ENCODE data around the gene ITGB6. TPM values are rescaled to one million over a fixed set of nuclear protein-coding genes. Genes with fewer than 3 reads are reported as not detected.

ITGB6 gene
- total and polyA plus RNA-seq, 2 donors = 0.32 to 0.33 TPM

DNA sequence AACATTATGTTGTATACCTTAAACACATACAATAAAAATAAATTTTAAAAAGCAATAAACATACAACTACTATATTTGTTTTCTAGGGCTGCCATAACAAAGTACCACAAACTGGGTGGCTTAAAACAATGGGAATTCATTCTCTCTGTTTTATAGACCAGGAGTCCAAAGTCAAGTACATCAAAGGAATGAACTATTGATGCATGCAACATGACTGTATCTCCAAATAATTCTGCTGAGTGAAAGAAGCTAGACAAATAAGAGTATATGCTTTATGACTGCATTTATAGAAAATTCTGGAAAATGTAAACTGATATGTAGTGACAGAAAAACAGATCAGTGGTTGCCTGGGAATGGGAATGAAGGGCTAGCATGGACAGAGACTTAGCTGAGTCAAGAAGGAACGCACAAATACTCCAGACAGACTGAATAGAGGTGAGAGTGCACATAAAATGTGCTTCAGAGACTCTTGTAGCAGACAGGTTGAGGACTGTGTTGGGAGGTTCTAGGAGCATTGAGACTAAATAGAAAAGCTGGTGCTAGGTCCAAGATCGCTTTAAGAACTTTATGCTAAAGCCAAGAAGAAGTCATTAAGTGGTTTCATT, 126.7 kb downstream of the ITGB6 start:
- H3K4me3 ChIP-seq (ENCODE audit: low read length in 2 of 2) = no peak overlapping the region
- no peaks in the 10 kb centered on the region for H3K9me3 ChIP-seq (ENCODE audit: control insufficient read depth in 2 of 2, insufficient read depth in 1 of 2, low read length in 1 of 2)
- no peak overlapping the region for H3K27ac ChIP-seq (ENCODE audit: low read depth in 1 of 2, low read length in 1 of 2)
- no peaks in the 10 kb centered on the region for H3K36me3 ChIP-seq (ENCODE audit: control insufficient read depth in 2 of 2, insufficient read depth in 2 of 2, low read length in 1 of 2)
- H3K4me1 ChIP-seq (ENCODE audit: control insufficient read depth in 2 of 2, insufficient read depth in 2 of 2, low read length in 2 of 2) = peaks cover 5 to 9% of the 10 kb centered on the region in 2 donors
- DNase-seq (ENCODE audit: low read depth in 6 of 9, low spot score in 9 of 9) = no peak
- H3K27me3 ChIP-seq (ENCODE audit: control insufficient read depth in 2 of 2, insufficient read depth in 1 of 2, low read length in 1 of 2) = no peaks in the 10 kb centered on the region
- 96% methylated on average over 2 of the region's 2 CpGs for WGBS

DNA sequence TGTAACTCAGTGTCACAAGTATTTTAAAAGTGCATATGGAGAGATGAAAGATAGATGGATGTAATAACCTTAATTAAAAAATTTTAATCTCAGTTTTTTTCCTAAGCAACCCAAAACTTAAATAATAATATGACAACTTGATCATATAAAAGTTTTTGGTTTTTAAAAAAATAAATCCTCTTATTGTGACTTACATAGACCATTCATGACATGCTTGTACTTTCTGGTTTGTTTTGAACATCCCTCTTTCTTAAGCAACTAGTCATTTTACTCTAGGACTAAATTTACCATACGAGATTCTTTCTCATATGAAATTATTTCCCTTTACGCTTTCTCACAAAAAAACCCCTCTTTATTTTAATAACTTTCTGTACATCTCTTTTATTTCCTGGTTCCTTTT, 131.2 kb downstream of the ITGB6 start:
- Histone ChIP-seq H3K27me3 (ENCODE audit: control insufficient read depth in 2 of 2, insufficient read depth in 1 of 2, low read length in 1 of 2) (no peaks in the 10 kb centered on the region), H3K27ac (ENCODE audit: low read depth in 1 of 2, low read length in 1 of 2) (no peak overlapping the region), H3K36me3 (ENCODE audit: control insufficient read depth in 2 of 2, insufficient read depth in 2 of 2, low read length in 1 of 2) (no peaks in the 10 kb centered on the region), H3K4me3 (ENCODE audit: low read length in 2 of 2) (no peak overlapping the region), H3K9me3 (ENCODE audit: control insufficient read depth in 2 of 2, insufficient read depth in 1 of 2, low read length in 1 of 2) (no peaks in the 10 kb centered on the region), H3K4me1 (ENCODE audit: control insufficient read depth in 2 of 2, insufficient read depth in 2 of 2, low read length in 2 of 2) (no peaks in the 10 kb centered on the region)
- no peak for DNase-seq (ENCODE audit: low read depth in 6 of 9, low spot score in 9 of 9)
- WGBS = 96% methylated on average over 2 of the region's 2 CpGs

DNA sequence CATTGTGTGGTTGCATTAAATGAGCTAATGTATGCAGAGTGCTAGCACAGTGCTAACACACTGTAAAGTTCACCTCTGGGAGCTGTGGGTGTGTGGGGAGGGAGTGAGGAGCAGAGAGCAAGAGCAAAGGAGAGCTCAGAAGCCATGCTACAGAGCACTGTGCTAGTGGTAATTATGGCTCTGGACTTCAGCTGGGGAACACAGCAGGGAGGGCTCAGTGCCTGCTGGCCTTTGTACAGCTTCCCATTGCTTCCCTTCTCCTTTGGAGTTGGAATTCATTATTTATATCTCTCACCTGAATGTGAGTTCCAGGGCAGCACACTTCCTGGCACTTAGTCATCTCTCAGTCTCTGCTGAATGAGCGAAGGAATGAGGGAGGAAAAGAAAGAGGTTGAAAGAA, 135.2 kb downstream of the ITGB6 start:
- H3K27me3 ChIP-seq (ENCODE audit: control insufficient read depth in 2 of 2, insufficient read depth in 1 of 2, low read length in 1 of 2) = peaks cover 2 to 34% of the 10 kb centered on the region in 2 donors
- H3K27ac ChIP-seq (ENCODE audit: low read depth in 1 of 2, low read length in 1 of 2) = no peak overlapping the region
- DNase-seq (ENCODE audit: low read depth in 6 of 9, low spot score in 9 of 9) = no peak
- H3K4me1 ChIP-seq (ENCODE audit: control insufficient read depth in 2 of 2, insufficient read depth in 2 of 2, low read length in 2 of 2) = peaks cover 0 to 11% of the 10 kb centered on the region in 2 donors
- H3K36me3 ChIP-seq (ENCODE audit: control insufficient read depth in 2 of 2, insufficient read depth in 2 of 2, low read length in 1 of 2) = no peaks in the 10 kb centered on the region
- H3K9me3 ChIP-seq (ENCODE audit: control insufficient read depth in 2 of 2, insufficient read depth in 1 of 2, low read length in 1 of 2) = peaks cover 0 to 3% of the 10 kb centered on the region in 2 donors
- WGBS = 98% methylated on average over 1 of the region's 1 CpG
- H3K4me3 ChIP-seq (ENCODE audit: low read length in 2 of 2) = no peak overlapping the region

GRCh38 chr2:160063879-160064612, 136.0 kb downstream of the ITGB6 start:
- Histone ChIP-seq H3K27me3 (ENCODE audit: control insufficient read depth in 2 of 2, insufficient read depth in 1 of 2, low read length in 1 of 2) (peaks cover 2 to 34% of the 10 kb centered on the region in 2 donors), H3K4me3 (ENCODE audit: low read length in 2 of 2) (no peak overlapping the region), H3K27ac (ENCODE audit: low read depth in 1 of 2, low read length in 1 of 2) (no peak overlapping the region), H3K36me3 (ENCODE audit: control insufficient read depth in 2 of 2, insufficient read depth in 2 of 2, low read length in 1 of 2) (no peaks in the 10 kb centered on the region), H3K9me3 (ENCODE audit: control insufficient read depth in 2 of 2, insufficient read depth in 1 of 2, low read length in 1 of 2) (peaks cover 0 to 3% of the 10 kb centered on the region in 2 donors), H3K4me1 (ENCODE audit: control insufficient read depth in 2 of 2, insufficient read depth in 2 of 2, low read length in 2 of 2) (peaks cover 0 to 11% of the 10 kb centered on the region in 2 donors)
- WGBS = 98% methylated on average over 4 of the region's 4 CpGs
- DNase-seq (ENCODE audit: low read depth in 6 of 9, low spot score in 9 of 9) = no peak

- H3K4me3 ChIP-seq (ENCODE audit: low read length in 2 of 2) = no peak overlapping the region
- H3K4me1 ChIP-seq (ENCODE audit: control insufficient read depth in 2 of 2, insufficient read depth in 2 of 2, low read length in 2 of 2) = peaks cover 0 to 11% of the 10 kb centered on the region in 2 donors
- no peaks in the 10 kb centered on the region for H3K36me3 ChIP-seq (ENCODE audit: control insufficient read depth in 2 of 2, insufficient read depth in 2 of 2, low read length in 1 of 2)
- DNase-seq (ENCODE audit: low read depth in 6 of 9, low spot score in 9 of 9) = no peak
- WGBS = 82% methylated on average over 5 of the region's 5 CpGs
- H3K27ac ChIP-seq (ENCODE audit: low read depth in 1 of 2, low read length in 1 of 2) = no peak overlapping the region
- H3K27me3 ChIP-seq (ENCODE audit: control insufficient read depth in 2 of 2, insufficient read depth in 1 of 2, low read length in 1 of 2) = peaks cover 2 to 34% of the 10 kb centered on the region in 2 donors
- H3K9me3 ChIP-seq (ENCODE audit: control insufficient read depth in 2 of 2, insufficient read depth in 1 of 2, low read length in 1 of 2) = peaks cover 0 to 3% of the 10 kb centered on the region in 2 donors
Measured at GRCh38 chr2:160063271-160063670, 136.8 kb downstream of the ITGB6 start.

- peak within 1 kb of the TSS; percentile 32 to 62 for H3K4me3 ChIP-seq (ENCODE audit: low read length in 2 of 2)
- WGBS = 2% methylated on average over 52 of the region's 52 CpGs
- peaks cover 0 to 11% of the 10 kb centered on the region in 2 donors for H3K4me1 ChIP-seq (ENCODE audit: control insufficient read depth in 2 of 2, insufficient read depth in 2 of 2, low read length in 2 of 2)
- peaks cover 0 to 3% of the 10 kb centered on the region in 2 donors for H3K9me3 ChIP-seq (ENCODE audit: control insufficient read depth in 2 of 2, insufficient read depth in 1 of 2, low read length in 1 of 2)
- no peak within 1 kb of the TSS for H3K27ac ChIP-seq (ENCODE audit: low read depth in 1 of 2, low read length in 1 of 2)
- no peaks in the 10 kb centered on the region for H3K36me3 ChIP-seq (ENCODE audit: control insufficient read depth in 2 of 2, insufficient read depth in 2 of 2, low read length in 1 of 2)
- DNase-seq (ENCODE audit: low read depth in 6 of 9, low spot score in 9 of 9) = peak in 3 of 9 donors; percentile 18 to 47 (median 25)
- H3K27me3 ChIP-seq (ENCODE audit: control insufficient read depth in 2 of 2, insufficient read depth in 1 of 2, low read length in 1 of 2) = peaks cover 2 to 34% of the 10 kb centered on the region in 2 donors
Measured at GRCh38 chr2:160062292-160063005, 137.6 kb downstream of the ITGB6 start, which contains the start of gene PLA2R1. Gene PLA2R1 (minus strand): TSS chr2:160062615. CDS start chr2:160062403, 212 bp downstream.

- Histone ChIP-seq H3K4me1 (ENCODE audit: control insufficient read depth in 2 of 2, insufficient read depth in 2 of 2, low read length in 2 of 2) (peaks cover 0 to 11% of the 10 kb centered on the region in 2 donors), H3K36me3 (ENCODE audit: control insufficient read depth in 2 of 2, insufficient read depth in 2 of 2, low read length in 1 of 2) (no peaks in the 10 kb centered on the region), H3K9me3 (ENCODE audit: control insufficient read depth in 2 of 2, insufficient read depth in 1 of 2, low read length in 1 of 2) (peaks cover 0 to 3% of the 10 kb centered on the region in 2 donors), H3K4me3 (ENCODE audit: low read length in 2 of 2) (peak overlapping the region; percentile 32 to 62), H3K27ac (ENCODE audit: low read depth in 1 of 2, low read length in 1 of 2) (no peak overlapping the region), H3K27me3 (ENCODE audit: control insufficient read depth in 2 of 2, insufficient read depth in 1 of 2, low read length in 1 of 2) (peaks cover 2 to 34% of the 10 kb centered on the region in 2 donors)
- DNase-seq (ENCODE audit: low read depth in 6 of 9, low spot score in 9 of 9) = peak in 2 of 9 donors; percentile 8 to 10
- 5% methylated on average over 27 of the region's 27 CpGs for WGBS
Measured at GRCh38 chr2:160061944-160062291, 138.2 kb downstream of the ITGB6 start.

DNA sequence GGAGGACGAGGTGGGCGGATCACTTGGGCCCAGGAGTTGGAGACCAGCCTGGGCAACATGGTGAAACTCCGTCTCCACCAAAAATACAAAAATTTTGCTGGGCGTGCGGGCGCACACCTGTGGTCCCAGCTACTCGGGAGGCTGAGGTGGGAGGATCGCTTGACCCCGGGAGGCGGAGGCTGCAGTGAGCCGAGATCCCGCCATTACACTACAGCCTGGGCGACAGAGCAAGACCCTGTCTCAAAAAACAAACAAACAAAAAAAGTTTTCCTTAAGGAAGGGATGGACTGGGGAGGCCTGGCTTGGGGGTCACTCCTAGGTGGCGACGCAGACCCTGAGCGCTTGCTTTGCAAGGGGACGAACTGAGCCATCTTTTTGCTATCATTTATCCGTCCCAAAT, 138.5 kb downstream of the ITGB6 start:
- peaks cover 0 to 11% of the 10 kb centered on the region in 2 donors for H3K4me1 ChIP-seq (ENCODE audit: control insufficient read depth in 2 of 2, insufficient read depth in 2 of 2, low read length in 2 of 2)
- peaks cover 0 to 3% of the 10 kb centered on the region in 2 donors for H3K9me3 ChIP-seq (ENCODE audit: control insufficient read depth in 2 of 2, insufficient read depth in 1 of 2, low read length in 1 of 2)
- no peak overlapping the region for H3K27ac ChIP-seq (ENCODE audit: low read depth in 1 of 2, low read length in 1 of 2)
- H3K4me3 ChIP-seq (ENCODE audit: low read length in 2 of 2) = peak overlapping the region; percentile 32 to 62
- WGBS = 86% methylated on average over 18 of the region's 18 CpGs
- H3K27me3 ChIP-seq (ENCODE audit: control insufficient read depth in 2 of 2, insufficient read depth in 1 of 2, low read length in 1 of 2) = peaks cover 2 to 34% of the 10 kb centered on the region in 2 donors
- H3K36me3 ChIP-seq (ENCODE audit: control insufficient read depth in 2 of 2, insufficient read depth in 2 of 2, low read length in 1 of 2) = no peaks in the 10 kb centered on the region
- DNase-seq (ENCODE audit: low read depth in 6 of 9, low spot score in 9 of 9) = no peak

GRCh38 chr2:160060297-160060696, 139.8 kb downstream of the ITGB6 start:
- H3K4me3 ChIP-seq (ENCODE audit: low read length in 2 of 2) = no peak overlapping the region
- WGBS = over 99% methylated on average over 2 of the region's 2 CpGs
- no peak for DNase-seq (ENCODE audit: low read depth in 6 of 9, low spot score in 9 of 9)
- H3K36me3 ChIP-seq (ENCODE audit: control insufficient read depth in 2 of 2, insufficient read depth in 2 of 2, low read length in 1 of 2) = no peaks in the 10 kb centered on the region
- no peak overlapping the region for H3K27ac ChIP-seq (ENCODE audit: low read depth in 1 of 2, low read length in 1 of 2)
- peaks cover 0 to 3% of the 10 kb centered on the region in 2 donors for H3K9me3 ChIP-seq (ENCODE audit: control insufficient read depth in 2 of 2, insufficient read depth in 1 of 2, low read length in 1 of 2)
- H3K4me1 ChIP-seq (ENCODE audit: control insufficient read depth in 2 of 2, insufficient read depth in 2 of 2, low read length in 2 of 2) = peaks cover 0 to 11% of the 10 kb centered on the region in 2 donors
- H3K27me3 ChIP-seq (ENCODE audit: control insufficient read depth in 2 of 2, insufficient read depth in 1 of 2, low read length in 1 of 2) = peaks cover 2 to 34% of the 10 kb centered on the region in 2 donors

Data from thymus (tissue), 11 donors.